Omental fat pad (tissue), 4 donors: Measurements from ENCODE around the gene VMP1. TPM values are rescaled to one million over a fixed set of nuclear protein-coding genes. Genes with fewer than 3 reads are reported as not detected.

ENCODE experiments used
- ATAC-seq: fragments of 150-250 bp; one replicate; pipeline ENCODE4 v1.9.1; 2016; ENCODE audit warnings: mild to moderate bottlenecking, moderate library complexity; ENCODE audit not compliant: low FRiP score
- DNase-seq: peaks from one replicate; pipeline ENCODE4 v3.0.0-alpha.2; 2019; ENCODE audit warnings: low spot score
- total RNA-seq, 4 donors: library from RNA; depleted of rRNA; stranded (reverse); fragments of >200 nt; gene quantifications; one replicate each; pipeline ENCODE4 v1.1.0, GENCODE V29; 2016
- TF ChIP-seq, protein P1 (sequence below), 3 donors: fragments of 450-650 bp; IDR thresholded peaks; one replicate each; pipeline ENCODE4 v1.5.1; 2016 to 2017; ENCODE audit warnings: antibody characterized with exemption in 3 of 3, mild to moderate bottlenecking in 3 of 3, moderate library complexity in 2 of 3

Gene VMP1
- total RNA-seq, 4 donors from 2014 or later: 169 to 476 (median 278) TPM

DNA sequence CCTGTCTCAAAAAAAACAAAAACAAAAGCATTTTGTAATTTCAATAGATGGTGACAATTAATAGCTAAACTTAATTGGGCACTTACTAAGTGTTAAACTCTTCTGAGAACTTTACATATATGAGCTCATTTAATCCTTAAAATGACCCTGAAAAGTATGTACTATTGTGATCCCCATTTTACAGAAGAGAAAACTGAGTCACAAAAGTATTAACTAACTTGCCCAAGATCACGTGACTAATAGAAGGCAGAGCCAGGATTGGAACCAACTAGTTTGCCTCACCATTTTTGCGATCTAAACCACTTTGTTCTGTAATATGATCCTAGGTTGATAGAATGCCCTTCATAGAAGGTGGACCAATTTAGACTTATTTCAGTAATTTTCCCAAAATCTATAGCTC, 26.2 kb downstream of the VMP1 start:
- no peak for ATAC-seq
- DNase-seq: no peak
- TF ChIP-seq, protein P1, sequence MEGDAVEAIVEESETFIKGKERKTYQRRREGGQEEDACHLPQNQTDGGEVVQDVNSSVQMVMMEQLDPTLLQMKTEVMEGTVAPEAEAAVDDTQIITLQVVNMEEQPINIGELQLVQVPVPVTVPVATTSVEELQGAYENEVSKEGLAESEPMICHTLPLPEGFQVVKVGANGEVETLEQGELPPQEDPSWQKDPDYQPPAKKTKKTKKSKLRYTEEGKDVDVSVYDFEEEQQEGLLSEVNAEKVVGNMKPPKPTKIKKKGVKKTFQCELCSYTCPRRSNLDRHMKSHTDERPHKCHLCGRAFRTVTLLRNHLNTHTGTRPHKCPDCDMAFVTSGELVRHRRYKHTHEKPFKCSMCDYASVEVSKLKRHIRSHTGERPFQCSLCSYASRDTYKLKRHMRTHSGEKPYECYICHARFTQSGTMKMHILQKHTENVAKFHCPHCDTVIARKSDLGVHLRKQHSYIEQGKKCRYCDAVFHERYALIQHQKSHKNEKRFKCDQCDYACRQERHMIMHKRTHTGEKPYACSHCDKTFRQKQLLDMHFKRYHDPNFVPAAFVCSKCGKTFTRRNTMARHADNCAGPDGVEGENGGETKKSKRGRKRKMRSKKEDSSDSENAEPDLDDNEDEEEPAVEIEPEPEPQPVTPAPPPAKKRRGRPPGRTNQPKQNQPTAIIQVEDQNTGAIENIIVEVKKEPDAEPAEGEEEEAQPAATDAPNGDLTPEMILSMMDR (IDR thresholded peaks at IDR 0.05): no peak

DNA sequence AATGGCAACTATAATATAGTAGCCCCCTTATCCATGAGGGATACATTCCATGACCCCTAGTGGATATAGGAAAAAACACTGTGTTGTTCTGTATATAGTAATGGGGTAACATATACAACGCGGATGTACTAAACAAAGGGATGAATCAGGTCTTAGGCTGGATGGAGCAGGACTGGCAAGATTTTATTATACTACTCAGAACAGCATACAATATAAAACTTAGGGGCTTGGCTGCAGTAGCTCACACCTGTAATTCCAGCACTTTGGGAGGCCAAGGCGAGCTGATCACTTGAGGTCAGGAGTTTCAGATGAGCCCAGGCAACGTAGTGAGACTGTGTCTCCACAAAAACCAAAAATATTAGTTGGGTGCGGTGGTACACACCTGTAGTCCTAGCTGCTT, 26.8 kb downstream of the VMP1 start:
- TF ChIP-seq, protein P1 (IDR thresholded peaks at IDR 0.05): no peak
- DNase-seq (no peak), ATAC-seq (no peak)

DNA sequence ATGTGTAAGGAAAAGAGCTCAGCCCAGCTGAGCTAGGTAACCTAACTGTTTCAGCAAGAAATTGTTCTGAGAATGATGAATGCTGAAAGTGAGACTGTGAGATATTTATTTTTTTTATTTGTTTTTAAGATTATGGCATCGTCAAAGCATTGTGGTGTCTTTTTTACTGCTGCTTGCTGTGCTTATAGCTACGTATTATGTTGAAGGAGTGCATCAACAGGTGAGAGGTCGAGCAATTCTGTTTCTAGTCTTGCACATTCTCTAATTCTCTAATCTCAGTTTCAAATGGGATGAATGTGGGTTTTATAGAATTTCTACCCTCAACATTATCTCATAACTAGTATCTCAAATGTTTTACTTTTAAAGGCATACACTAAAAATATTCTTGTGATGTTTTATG, 29.9 kb downstream of the VMP1 start:
- ATAC-seq (no peak), DNase-seq (no peak)
- TF ChIP-seq, protein P1 (IDR thresholded peaks at IDR 0.05): no peak

DNA sequence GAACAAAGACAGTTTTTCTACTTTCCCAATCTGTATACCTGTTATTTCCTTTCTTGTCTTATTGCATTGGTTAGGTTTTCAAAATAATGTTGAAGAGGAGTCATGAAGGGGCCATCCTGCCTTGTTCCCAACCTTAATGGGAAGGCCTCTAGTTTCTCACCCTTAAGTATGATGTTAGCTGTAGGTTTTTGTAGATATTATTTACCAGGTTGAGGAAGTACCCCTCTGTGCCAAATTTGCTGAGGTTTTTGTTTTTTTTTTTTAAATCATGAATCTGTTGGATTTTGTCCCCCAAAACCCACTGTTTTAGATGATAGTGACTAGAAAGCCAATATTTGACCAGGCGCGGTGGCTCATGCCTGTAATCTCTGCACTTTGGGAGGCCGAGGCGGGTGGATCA, 36.4 kb downstream of the VMP1 start:
- no peak for DNase-seq
- no peak for ATAC-seq
- TF ChIP-seq, protein P1 (IDR thresholded peaks at IDR 0.05): no peak

DNA sequence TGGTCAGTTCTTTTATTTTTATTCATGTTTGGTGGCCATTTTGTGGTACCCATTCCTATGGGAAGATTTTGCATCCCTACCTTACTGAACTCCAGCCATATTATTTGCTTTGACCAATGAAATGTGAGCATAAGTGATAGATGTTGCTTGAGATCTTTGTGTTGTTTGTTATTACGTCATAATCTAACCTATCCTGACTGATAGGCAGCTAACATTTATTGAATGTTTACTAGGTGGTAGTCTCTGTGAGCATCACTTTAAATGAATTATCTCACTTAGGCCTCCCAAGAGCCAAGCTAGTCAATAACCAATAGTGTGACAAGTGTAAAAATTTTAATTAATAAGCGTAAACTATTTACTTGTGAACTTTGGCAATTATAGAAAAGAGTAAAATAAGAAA, 37.6 kb downstream of the VMP1 start:
- ATAC-seq (no peak), DNase-seq (no peak)
- TF ChIP-seq, protein P1 (IDR thresholded peaks at IDR 0.05): no peak

DNA sequence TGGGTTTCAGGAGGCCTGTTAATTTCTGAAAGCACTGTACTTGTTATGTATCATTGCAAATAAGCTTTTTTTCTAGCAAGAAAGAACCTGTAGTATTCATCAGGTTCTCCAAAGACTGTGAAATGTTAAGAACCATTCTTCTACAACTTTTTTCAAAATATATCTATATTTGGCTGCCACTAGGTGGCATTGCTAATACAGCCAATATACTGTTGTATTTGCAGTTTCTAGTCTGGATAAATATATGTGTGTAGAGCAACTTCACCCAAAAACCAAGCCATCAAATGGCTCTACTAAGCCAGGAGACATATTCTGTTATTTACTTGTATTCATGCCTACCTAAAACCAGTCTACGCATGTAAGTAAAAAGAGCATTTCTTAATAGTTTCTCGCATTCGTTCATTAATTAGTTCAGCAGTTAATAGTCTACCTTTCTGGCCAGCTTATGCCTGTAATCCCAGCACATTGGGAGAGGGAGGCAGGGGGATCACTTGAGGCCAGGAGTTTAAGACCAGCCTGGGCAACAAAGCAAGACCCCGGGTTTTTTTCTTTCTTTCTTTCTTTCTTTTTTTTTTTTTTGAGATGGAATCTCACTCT, 39.5 kb downstream of the VMP1 start:
- ATAC-seq (peak; percentile 57), DNase-seq (no peak)
- TF ChIP-seq, protein P1 (IDR thresholded peaks at IDR 0.05): no peak

DNA sequence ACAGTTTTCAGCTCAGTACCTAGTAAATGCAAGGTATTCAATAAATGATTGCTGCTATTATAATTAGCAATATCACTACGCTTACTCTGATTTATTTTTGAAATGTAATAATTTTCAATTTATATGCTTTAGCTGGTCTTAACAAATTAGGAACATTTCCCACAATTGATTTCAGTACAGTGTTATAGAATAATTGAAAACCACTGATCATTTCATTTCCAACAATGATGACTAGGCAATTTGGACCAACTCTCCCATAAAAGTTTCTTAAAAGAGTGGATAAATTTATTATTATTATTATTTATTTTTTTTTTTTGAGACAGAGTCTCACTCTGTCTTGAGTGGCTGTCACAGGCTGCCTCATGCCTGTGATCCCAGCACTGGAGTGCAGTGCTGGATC, 41.1 kb downstream of the VMP1 start:
- ATAC-seq: no peak
- DNase-seq: no peak
- TF ChIP-seq, protein P1 (IDR thresholded peaks at IDR 0.05): no peak
